Measurements from ENCODE around the gene LAD1.

Gene LAD1

GRCh38 chr1:201347498-201348210 lies 51.5 kb downstream of the LAD1 start:
- DNase-seq (ENCODE audit: low spot score): no peak

GRCh38 chr1:201346987-201347386 lies 52.1 kb downstream of the LAD1 start:
- no peak for DNase-seq (ENCODE audit: low spot score)

- DNase-seq (ENCODE audit: low spot score): peak; percentile 42
Measured at GRCh38 chr1:201346337-201346939, 52.7 kb downstream of the LAD1 start.

GRCh38 chr1:201345081-201345355 lies 54.1 kb downstream of the LAD1 start:
- DNase-seq (ENCODE audit: low spot score): no peak

GRCh38 chr1:201344206-201345080 lies 54.7 kb downstream of the LAD1 start:
- no peak for DNase-seq (ENCODE audit: low spot score)

GRCh38 chr1:201341377-201341776 lies 57.7 kb downstream of the LAD1 start:
- no peak for DNase-seq (ENCODE audit: low spot score)

GRCh38 chr1:201336711-201337450 lies 62.2 kb downstream of the LAD1 start:
- DNase-seq (ENCODE audit: low spot score): no peak

- DNase-seq (ENCODE audit: low spot score): no peak
Measured at GRCh38 chr1:201335901-201336300, 63.2 kb downstream of the LAD1 start.

GRCh38 chr1:201335174-201335870 lies 63.8 kb downstream of the LAD1 start:
- no peak for DNase-seq (ENCODE audit: low spot score)

- no peak for DNase-seq (ENCODE audit: low spot score)
Measured at GRCh38 chr1:201334325-201335173, 64.6 kb downstream of the LAD1 start.

GRCh38 chr1:201332616-201333335 lies 66.3 kb downstream of the LAD1 start:
- DNase-seq (ENCODE audit: low spot score): no peak

GRCh38 chr1:201332021-201332420 lies 67.1 kb downstream of the LAD1 start:
- no peak for DNase-seq (ENCODE audit: low spot score)

GRCh38 chr1:201331166-201331565 lies 68.0 kb downstream of the LAD1 start:
- DNase-seq (ENCODE audit: low spot score): no peak
